K562 (cell line): ENCODE data around the gene PALM3. TPM values are rescaled to one million over a fixed set of nuclear protein-coding genes. Genes with fewer than 3 reads are reported as not detected.

Experiments used
- CBX5 ChIP-seq: IDR thresholded peaks from 2 replicates; pipeline ENCODE4 v1.6.1; 2014; ENCODE audit warnings: low read depth, borderline replicate concordance
- CGGBP1 ChIP-seq: fragments of 250-450 bp; sonication (Bioruptor Pico); IDR thresholded peaks from 2 replicates; pipeline ENCODE4 v1.9.0; 2021; ENCODE audit warnings: mild to moderate bottlenecking
- CHD4 ChIP-seq: fragments of 200-600 bp; sonication (generic); IDR thresholded peaks from 3 replicates; pipeline ENCODE4 v1.6.1; 2012; ENCODE audit warnings: low read depth, mild to moderate bottlenecking, mixed read lengths, low read length, inconsistent platforms; ENCODE audit not compliant: insufficient read depth, insufficient replicate concordance, poor library complexity, severe bottlenecking
- DIDO1 ChIP-seq: fragments of 450-650 bp; IDR thresholded peaks from 2 replicates; pipeline ENCODE4 v1.6.1; 2016; ENCODE audit warnings: low read depth, missing biosample characterization, missing genetic modification characterization
- EP400 ChIP-seq: fragments of 450-650 bp; IDR thresholded peaks from 2 replicates; pipeline ENCODE4 v1.6.1; 2017; ENCODE audit warnings: antibody characterized with exemption, mild to moderate bottlenecking, moderate library complexity
- FOSL1 ChIP-seq: fragments of 200-800 bp; sonication (Bioruptor generic); conservative IDR thresholded peaks from 2 replicates; pipeline ENCODE4 v1.6.1; 2016; ENCODE audit warnings: missing genetic modification characterization, missing compliant biosample characterization
- MLLT1 ChIP-seq, 2 experiments: fragments of 450-650 bp; IDR thresholded peaks; 2 replicates each; pipeline ENCODE4 v1.6.1; 2016
- POLR2H ChIP-seq: IDR thresholded peaks from 2 replicates; pipeline ENCODE4 v1.6.1; 2016; ENCODE audit warnings: missing genetic modification characterization, low read depth, mild to moderate bottlenecking, control low read depth, missing compliant biosample characterization, moderate library complexity
- RBM39 ChIP-seq: fragments of 200-400 bp; formaldehyde crosslinking; optimal IDR thresholded peaks from 2 replicates; pipeline ENCODE3; 2018; ENCODE audit warnings: low read depth, low read length
- polyA plus RNA-seq, 8 experiments: library from polyadenylated mRNA; depleted of rRNA in 4 of 8; stranded (reverse) in 5 of 8; unstranded in 3 of 8; fragments of >200 nt; fragmentation: Nextera tagmentation in 2 of 8; fragmentation: Illumina TruSeq in 1 of 8; extraction: Ambion mirVana in 2 of 8; extraction: Trizol in 1 of 8; gene quantifications; 2 replicates each; pipeline versions ENCODE4 v1.2.1 to v1.2.3, GENCODE V29; 2011 to 2014; ENCODE audit warnings: inconsistent platforms in 1 of 8, missing spikeins in 1 of 8
- total RNA-seq, 7 experiments: library from RNA; depleted of rRNA in 6 of 7; stranded (reverse); fragments of >200 nt in 6 of 7; fragmentation: Illumina TruSeq in 2 of 7; extraction: Trizol in 2 of 7; gene quantifications; 2 replicates each; pipeline versions ENCODE4 v1.2.1 to v1.2.3, GENCODE V29; 2011 to 2021; ENCODE audit warnings: low replicate concordance in 1 of 7
- TF ChIP-seq, protein P1 (sequence below): fragments of 450-650 bp; formaldehyde crosslinking; IDR thresholded peaks from 2 replicates; pipeline ENCODE4 v1.4.0; 2022; ENCODE audit warnings: mild to moderate bottlenecking, moderate library complexity
- TF ChIP-seq, protein P2 (sequence below), 2 experiments: fragments of 450-650 bp in 1 of 2; sonication (generic) in 1 of 2; formaldehyde crosslinking in 1 of 2; IDR thresholded peaks in 1 of 2; conservative IDR thresholded peaks in 1 of 2; 2 replicates each; pipeline versions ENCODE4 v1.6.1 to v1.8.1; 2016 to 2023; ENCODE audit warnings: mild to moderate bottlenecking in 2 of 2, moderate library complexity in 2 of 2, inconsistent platforms in 1 of 2, missing genetic modification reagents in 1 of 2
- TF ChIP-seq, protein P3 (sequence below), 2 experiments: fragments of 450-650 bp in 1 of 2; IDR thresholded peaks; 2 replicates each; pipeline ENCODE4 v1.6.1; 2011 to 2017; ENCODE audit warnings: low read depth in 2 of 2, antibody characterized with exemption in 1 of 2, borderline replicate concordance in 1 of 2, low read length in 1 of 2, mild to moderate bottlenecking in 1 of 2, mixed read lengths in 1 of 2; ENCODE audit not compliant: control insufficient read depth in 1 of 2

PALM3 gene
- total and polyA plus RNA-seq, 9 of the 15 experiments (the other 6 are each of a cell fraction or from before 2014, with no cell fraction given): 0.07 to 9.3 (median 3.3) TPM

DNA sequence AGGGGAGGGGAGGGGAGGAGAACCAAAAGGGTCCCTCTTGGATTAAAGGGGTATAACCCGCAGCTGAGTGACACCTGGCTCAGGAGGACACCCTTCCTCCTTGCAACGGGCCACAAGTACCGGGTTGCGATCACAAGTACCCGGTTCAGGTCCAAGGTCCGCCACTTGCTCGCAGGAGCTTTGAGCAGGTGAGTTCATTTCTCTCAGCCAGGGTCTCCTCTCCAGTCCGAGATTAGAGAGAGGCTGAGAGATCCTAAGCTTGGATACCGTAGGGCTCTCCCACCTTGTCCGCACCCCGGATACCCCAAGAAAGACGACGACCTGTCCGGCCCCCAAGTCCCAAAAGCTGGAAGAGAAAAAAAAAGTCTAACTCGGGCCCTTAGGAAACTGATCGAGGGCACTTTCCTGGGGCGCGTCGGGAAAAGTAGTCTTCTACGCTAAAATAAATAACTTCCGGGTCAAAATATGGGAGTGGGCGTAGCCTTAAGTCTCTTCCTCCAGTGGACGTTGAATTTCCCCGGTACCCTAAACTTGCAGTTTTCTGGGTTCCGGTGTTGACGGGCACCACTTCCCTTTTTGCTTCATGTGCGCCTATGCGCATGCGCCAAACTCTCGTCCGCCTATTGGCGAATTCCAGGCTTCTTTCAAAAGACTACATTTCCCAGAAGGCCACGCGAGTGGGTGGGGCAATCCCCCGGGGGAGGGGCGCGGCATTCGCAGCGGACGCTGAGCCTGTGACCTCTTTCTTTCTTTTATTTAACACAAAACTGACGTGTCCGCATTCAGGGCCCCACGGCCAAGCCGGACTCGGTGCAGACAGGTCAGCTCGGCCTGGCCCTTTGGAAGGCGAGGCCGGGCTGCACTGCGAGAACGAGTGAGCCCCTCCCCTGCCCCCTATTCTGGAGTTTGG is 19.3 kb upstream of the PALM3 start (continued):
- TF ChIP-seq CGGBP1 (no peak), CHD4 (no peak), CBX5 (0 out of 2 replicates have a peak, but pooled peaks have one; percentile 14), POLR2H (tag) (peak; percentile 82), RBM39 (no peak), FOSL1 (tag) (no peak; the same call in 1 of the 2 replicates), MLLT1 (IDR thresholded peaks at IDR 0.05) (no peak), EP400 (peak; percentile 41; the same call in 1 of the 2 replicates), DIDO1 (tag) (peak; percentile 63; the same call in 1 of the 2 replicates)
- TF ChIP-seq, protein P1, sequence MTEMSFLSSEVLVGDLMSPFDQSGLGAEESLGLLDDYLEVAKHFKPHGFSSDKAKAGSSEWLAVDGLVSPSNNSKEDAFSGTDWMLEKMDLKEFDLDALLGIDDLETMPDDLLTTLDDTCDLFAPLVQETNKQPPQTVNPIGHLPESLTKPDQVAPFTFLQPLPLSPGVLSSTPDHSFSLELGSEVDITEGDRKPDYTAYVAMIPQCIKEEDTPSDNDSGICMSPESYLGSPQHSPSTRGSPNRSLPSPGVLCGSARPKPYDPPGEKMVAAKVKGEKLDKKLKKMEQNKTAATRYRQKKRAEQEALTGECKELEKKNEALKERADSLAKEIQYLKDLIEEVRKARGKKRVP: no peak; the same call in 1 of the 2 replicates
- TF ChIP-seq, protein P2, sequence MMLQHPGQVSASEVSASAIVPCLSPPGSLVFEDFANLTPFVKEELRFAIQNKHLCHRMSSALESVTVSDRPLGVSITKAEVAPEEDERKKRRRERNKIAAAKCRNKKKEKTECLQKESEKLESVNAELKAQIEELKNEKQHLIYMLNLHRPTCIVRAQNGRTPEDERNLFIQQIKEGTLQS (IDR thresholded peaks at IDR 0.05): no peak
- TF ChIP-seq, protein P2 (CRISPR knock-in tag; conservative IDR thresholded peaks at IDR 0.05): peak; percentile 80; the same call in 1 of the 2 replicates
- TF ChIP-seq, protein P3, sequence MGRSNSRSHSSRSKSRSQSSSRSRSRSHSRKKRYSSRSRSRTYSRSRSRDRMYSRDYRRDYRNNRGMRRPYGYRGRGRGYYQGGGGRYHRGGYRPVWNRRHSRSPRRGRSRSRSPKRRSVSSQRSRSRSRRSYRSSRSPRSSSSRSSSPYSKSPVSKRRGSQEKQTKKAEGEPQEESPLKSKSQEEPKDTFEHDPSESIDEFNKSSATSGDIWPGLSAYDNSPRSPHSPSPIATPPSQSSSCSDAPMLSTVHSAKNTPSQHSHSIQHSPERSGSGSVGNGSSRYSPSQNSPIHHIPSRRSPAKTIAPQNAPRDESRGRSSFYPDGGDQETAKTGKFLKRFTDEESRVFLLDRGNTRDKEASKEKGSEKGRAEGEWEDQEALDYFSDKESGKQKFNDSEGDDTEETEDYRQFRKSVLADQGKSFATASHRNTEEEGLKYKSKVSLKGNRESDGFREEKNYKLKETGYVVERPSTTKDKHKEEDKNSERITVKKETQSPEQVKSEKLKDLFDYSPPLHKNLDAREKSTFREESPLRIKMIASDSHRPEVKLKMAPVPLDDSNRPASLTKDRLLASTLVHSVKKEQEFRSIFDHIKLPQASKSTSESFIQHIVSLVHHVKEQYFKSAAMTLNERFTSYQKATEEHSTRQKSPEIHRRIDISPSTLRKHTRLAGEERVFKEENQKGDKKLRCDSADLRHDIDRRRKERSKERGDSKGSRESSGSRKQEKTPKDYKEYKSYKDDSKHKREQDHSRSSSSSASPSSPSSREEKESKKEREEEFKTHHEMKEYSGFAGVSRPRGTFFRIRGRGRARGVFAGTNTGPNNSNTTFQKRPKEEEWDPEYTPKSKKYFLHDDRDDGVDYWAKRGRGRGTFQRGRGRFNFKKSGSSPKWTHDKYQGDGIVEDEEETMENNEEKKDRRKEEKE (IDR thresholded peaks at IDR 0.05; ENCODE audit: borderline replicate concordance in 1 of 2, control insufficient read depth in 1 of 2, low read depth in 2 of 2, low read length in 1 of 2): peak in 1 of 2 experiments; percentile 76; a peak in 1 of 4 replicates
